A549 (cell line): Measurements from ENCODE around the gene COMMD9. TPM values are rescaled to one million over a fixed set of nuclear protein-coding genes. Genes with fewer than 3 reads are reported as not detected.

Source experiments
- ATAC-seq, 2 experiments: fragments of 200-7000 bp in 1 of 2; fragments of >200 bp in 1 of 2; cut with Nextera tagmentation in 1 of 2; cut with Tn5 transposase in 1 of 2; 3 replicates each; pipeline versions ENCODE4 v1.8.0 to v1.9.1; 2018 to 2020; ENCODE audit warnings: mild to moderate bottlenecking in 1 of 2, moderate library complexity in 1 of 2
- CTCF ChIA-PET: fragments of 300-600 bp; sonication (Branson Sonifier 250); formaldehyde crosslinking; extraction: SDS; loops from one replicate; lab custom pipeline; 2021; ENCODE audit warnings: antibody characterized with exemption, inconsistent platforms; lab: Yijun Ruan, JAX
- POLR2A ChIA-PET: fragments of 350-600 bp; formaldehyde crosslinking; extraction: SDS; loops from one replicate; lab custom pipeline; 2021; ENCODE audit warnings: antibody characterized with exemption, inconsistent platforms; lab: Yijun Ruan, JAX
- DNase-seq, 2 experiments: peaks; one replicate each; pipeline versions ENCODE4 v3.0.0 to v3.0.0-alpha.2; 2011 to 2016; ENCODE audit warnings: low read depth in 1 of 2, low spot score in 1 of 2
- FAIRE-seq: peaks from 2 replicates; lab custom pipeline; 2011; peaks lifted over from hg19 to GRCh38; lab: Jason Lieb, UNC
- H3K27ac ChIP-seq, 2 experiments: fragments of >200 bp; sonication (Bioruptor Twin); formaldehyde crosslinking; 3 replicates each; pipeline ENCODE4 v1.5.1; 2016 to 2017
- H3K4me1 ChIP-seq: fragments of >200 bp; sonication (Bioruptor Twin); formaldehyde crosslinking; 3 replicates; pipeline ENCODE4 v1.6.1; 2016
- H3K4me2 ChIP-seq: fragments of >200 bp; sonication (Bioruptor Twin); formaldehyde crosslinking; 3 replicates; pipeline ENCODE4 v1.6.1; 2016
- H3K4me3 ChIP-seq: fragments of >200 bp; sonication (Bioruptor Twin); formaldehyde crosslinking; 3 replicates; pipeline ENCODE4 v1.5.1; 2016
- H3K9me3 ChIP-seq: fragments of >200 bp; sonication (Bioruptor Twin); formaldehyde crosslinking; 3 replicates; pipeline ENCODE4 v1.6.1; 2016
- CBX2 ChIP-seq: fragments of 200-600 bp; sonication (generic); IDR thresholded peaks from 2 replicates; pipeline ENCODE4 v1.6.1; 2016; ENCODE audit warnings: low read depth, mild to moderate bottlenecking, borderline replicate concordance
- EP300 ChIP-seq, 2 experiments: fragments of >200 bp; sonication (Bioruptor Twin); formaldehyde crosslinking; IDR thresholded peaks; 2 replicates in 1 of 2; 3 replicates in 1 of 2; pipeline ENCODE4 v1.6.1; 2016 to 2017
- FOSB ChIP-seq: fragments of 250-450 bp; sonication (Bioruptor Pico); IDR thresholded peaks from 2 replicates; pipeline ENCODE4 v1.5.0; 2020; ENCODE audit warnings: mild to moderate bottlenecking, moderate library complexity
- GATA3 ChIP-seq: IDR thresholded peaks from 2 replicates; pipeline ENCODE4 v1.6.1; 2012; ENCODE audit warnings: borderline replicate concordance
- HOXA7 ChIP-seq: fragments of 250-450 bp; sonication (Bioruptor Pico); IDR thresholded peaks from 2 replicates; pipeline ENCODE4 v1.5.0; 2020; ENCODE audit warnings: mild to moderate bottlenecking, moderate library complexity
- HOXB13 ChIP-seq: fragments of 250-450 bp; sonication (Bioruptor Pico); IDR thresholded peaks from 2 replicates; pipeline ENCODE4 v1.5.0; 2020; ENCODE audit warnings: low read depth, mild to moderate bottlenecking, moderate library complexity
- KDM1A ChIP-seq: fragments of 200-600 bp; sonication (generic); IDR thresholded peaks from 2 replicates; pipeline ENCODE4 v1.6.1; 2016; ENCODE audit warnings: low read depth, mild to moderate bottlenecking
- NFE2L2 ChIP-seq: fragments of 150-350 bp; conservative IDR thresholded peaks from 2 replicates; pipeline ENCODE4 v1.6.1; 2014; ENCODE audit warnings: low read length
- POLR2A ChIP-seq: IDR thresholded peaks from 2 replicates; pipeline ENCODE4 v1.6.1; 2012; ENCODE audit warnings: mild to moderate bottlenecking, low read length
- RAD21 ChIP-seq, 2 experiments: fragments of >200 bp in 1 of 2; sonication (Bioruptor Twin) in 1 of 2; formaldehyde crosslinking in 1 of 2; IDR thresholded peaks in 1 of 2; conservative IDR thresholded peaks in 1 of 2; 2 replicates in 1 of 2; 3 replicates in 1 of 2; pipeline ENCODE4 v1.6.1; 2012 to 2018; ENCODE audit warnings: inconsistent platforms in 1 of 2
- RARB ChIP-seq: fragments of 250-450 bp; sonication (Bioruptor Pico); IDR thresholded peaks from 2 replicates; pipeline ENCODE4 v1.8.0; 2021; ENCODE audit warnings: mild to moderate bottlenecking, moderate library complexity
- RFX5 ChIP-seq: fragments of 450-650 bp; IDR thresholded peaks from 2 replicates; pipeline ENCODE4 v1.7.1; 2014; ENCODE audit warnings: antibody characterized with exemption, mild to moderate bottlenecking, moderate library complexity
- RNF2 ChIP-seq: fragments of 200-600 bp; sonication (generic); IDR thresholded peaks from 2 replicates; pipeline ENCODE4 v1.6.1; 2016; ENCODE audit warnings: low read depth, mild to moderate bottlenecking, antibody characterized with exemption, moderate library complexity, borderline replicate concordance
- SMC3 ChIP-seq: fragments of >200 bp; sonication (Bioruptor Twin); formaldehyde crosslinking; IDR thresholded peaks from 3 replicates; pipeline ENCODE4 v1.6.1; 2018; ENCODE audit warnings: inconsistent platforms
- SREBF2 ChIP-seq: fragments of 450-650 bp; IDR thresholded peaks from 2 replicates; pipeline ENCODE4 v1.6.1; 2014; ENCODE audit warnings: mild to moderate bottlenecking, moderate library complexity
- ZFP36 ChIP-seq: fragments of 450-650 bp; IDR thresholded peaks from 2 replicates; pipeline ENCODE4 v1.6.1; 2014; ENCODE audit warnings: borderline replicate concordance; ENCODE audit not compliant: partially characterized antibody
- WGBS: methylation state at CpG from one replicate; pipeline ENCODE4 v1.1.6; 2017; ENCODE audit errors: missing lambda C conversion rate; 5-methylcytosine and 5-hydroxymethylcytosine counted together
- polyA plus RNA-seq, 4 experiments: library from polyadenylated mRNA; depleted of rRNA in 3 of 4; stranded (reverse); fragments of >200 nt; fragmentation: RNase III in 1 of 4; extraction: RNeasy Plus Mini Kit Qiagen cat#74134 plus additional on column Dnase treatment in 1 of 4; gene quantifications; 2 replicates in 3 of 4; 3 replicates in 1 of 4; pipeline ENCODE4 v1.2.3, GENCODE V29; 2011 to 2017
- TF ChIP-seq, protein P1 (sequence below): fragments of >200 bp; sonication (Bioruptor Twin); formaldehyde crosslinking; IDR thresholded peaks from 3 replicates; pipeline ENCODE4 v1.5.1; 2016
- TF ChIP-seq, protein P2 (sequence below): fragments of 250-450 bp; sonication (Bioruptor Pico); IDR thresholded peaks from 2 replicates; pipeline ENCODE4 v1.5.0; 2020; ENCODE audit warnings: low read depth, mild to moderate bottlenecking, moderate library complexity
- TF ChIP-seq, protein P3 (sequence below): fragments of 450-650 bp; IDR thresholded peaks from 2 replicates; pipeline ENCODE4 v1.6.1; 2014; ENCODE audit warnings: antibody characterized with exemption
- TF ChIP-seq, protein P4 (sequence below): fragments of 200-600 bp; sonication (generic); IDR thresholded peaks from 2 replicates; pipeline ENCODE4 v1.6.1; 2016; ENCODE audit warnings: antibody characterized with exemption, mild to moderate bottlenecking, moderate library complexity

COMMD9 gene
- polyA plus RNA-seq, 2 of the 4 experiments (the other 2 are of a cell fraction), result 36.3 to 37.3 TPM

DNA sequence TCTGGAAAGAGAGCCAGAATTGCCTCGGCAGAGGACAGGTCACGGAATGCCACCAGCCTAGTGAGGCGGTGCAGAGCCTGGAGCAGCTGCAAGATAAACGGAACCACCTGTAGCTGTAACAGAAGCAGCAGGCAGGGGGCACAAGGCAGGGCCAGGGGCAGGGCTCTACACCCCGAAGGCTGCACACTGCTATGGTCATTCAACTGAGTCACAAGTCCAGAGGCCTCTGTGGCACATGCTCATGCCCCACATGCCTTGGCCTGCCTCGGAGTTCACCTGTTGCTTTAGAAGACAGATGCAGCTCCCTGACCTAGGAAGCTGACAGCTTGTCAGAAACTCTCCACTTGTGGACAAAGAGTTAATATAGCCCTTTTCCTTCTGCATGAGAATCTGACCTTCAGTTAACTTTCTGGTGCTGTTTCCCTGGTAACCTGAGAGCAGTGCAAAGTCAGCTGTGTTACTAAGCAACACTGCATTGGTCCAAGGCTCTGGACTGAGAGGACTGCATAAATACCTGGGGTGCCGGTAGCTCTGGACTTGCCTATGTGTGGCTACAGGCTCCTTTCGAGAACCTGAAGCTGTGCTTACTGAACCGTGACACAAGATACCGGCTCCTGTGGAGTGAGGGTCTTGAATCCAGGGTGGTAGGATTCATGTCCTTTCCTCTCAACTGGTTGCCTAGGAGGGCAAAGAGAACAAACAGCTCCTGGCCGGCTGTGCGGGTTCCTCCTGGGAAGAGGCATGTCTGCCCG lies 10.5 kb downstream of the COMMD9 start:
- POLR2A ChIA-PET, result interaction anchor here (0.6 kb wide), 1 partner anchor 10 kb away, joined by 7 read pairs; no protein-coding TSS in a partner anchor
- WGBS, result 86% methylated on average over 12 of the region's 13 CpGs

DNA sequence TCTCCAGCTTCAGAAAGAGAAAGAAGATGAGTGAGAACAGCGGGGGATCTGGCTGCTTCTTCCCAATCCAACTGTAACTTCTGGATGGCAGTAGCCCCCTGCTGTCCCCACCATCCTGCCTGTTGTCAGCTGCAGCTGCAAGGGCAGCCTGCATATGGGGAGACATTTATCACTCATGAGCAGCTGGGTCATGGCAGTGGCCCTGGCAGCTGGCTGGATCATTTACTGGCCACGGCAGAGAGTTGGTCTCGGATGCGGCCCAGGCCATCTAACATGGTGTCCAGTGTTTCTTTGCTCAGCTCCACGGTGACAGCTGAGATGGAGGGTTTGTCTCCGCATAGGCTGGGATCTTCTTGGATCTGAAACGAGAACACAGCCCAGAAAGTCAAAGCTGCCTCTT lies 14.8 kb downstream of the COMMD9 start:
- H3K4me2 ChIP-seq, result no peak overlapping the region
- WGBS, result 79% methylated on average over 6 of the region's 7 CpGs
- no peaks in the 10 kb centered on the region for H3K4me1 ChIP-seq
- no peaks in the 10 kb centered on the region for H3K9me3 ChIP-seq
- no peak for TF ChIP-seq FOSB (CRISPR knock-in tag)
- ChIA-PET CTCF (interaction anchor here (0.8 to 4.3 kb wide), 7 partner anchors 9 to 659 kb away, joined by 3 to 34 read pairs (median 4); no protein-coding TSS in a partner anchor), POLR2A (no interaction called here)
- no peak overlapping the region for H3K27ac ChIP-seq
- DNase-seq (no peak), ATAC-seq (no peak), FAIRE-seq (no peak)
- H3K4me3 ChIP-seq, result no peak overlapping the region

More for the DNA sequence above, 10.5 kb downstream of the COMMD9 start:
- no peak overlapping the region for H3K4me3 ChIP-seq
- ATAC-seq (peak in 1 of 2 experiments; percentile 55; a peak in 3 of 6 replicates), DNase-seq (no peak), FAIRE-seq (no peak)
- no peaks in the 10 kb centered on the region for H3K9me3 ChIP-seq
- no peaks in the 10 kb centered on the region for H3K4me1 ChIP-seq
- TF ChIP-seq RNF2, result no peak
- TF ChIP-seq, protein P1, sequence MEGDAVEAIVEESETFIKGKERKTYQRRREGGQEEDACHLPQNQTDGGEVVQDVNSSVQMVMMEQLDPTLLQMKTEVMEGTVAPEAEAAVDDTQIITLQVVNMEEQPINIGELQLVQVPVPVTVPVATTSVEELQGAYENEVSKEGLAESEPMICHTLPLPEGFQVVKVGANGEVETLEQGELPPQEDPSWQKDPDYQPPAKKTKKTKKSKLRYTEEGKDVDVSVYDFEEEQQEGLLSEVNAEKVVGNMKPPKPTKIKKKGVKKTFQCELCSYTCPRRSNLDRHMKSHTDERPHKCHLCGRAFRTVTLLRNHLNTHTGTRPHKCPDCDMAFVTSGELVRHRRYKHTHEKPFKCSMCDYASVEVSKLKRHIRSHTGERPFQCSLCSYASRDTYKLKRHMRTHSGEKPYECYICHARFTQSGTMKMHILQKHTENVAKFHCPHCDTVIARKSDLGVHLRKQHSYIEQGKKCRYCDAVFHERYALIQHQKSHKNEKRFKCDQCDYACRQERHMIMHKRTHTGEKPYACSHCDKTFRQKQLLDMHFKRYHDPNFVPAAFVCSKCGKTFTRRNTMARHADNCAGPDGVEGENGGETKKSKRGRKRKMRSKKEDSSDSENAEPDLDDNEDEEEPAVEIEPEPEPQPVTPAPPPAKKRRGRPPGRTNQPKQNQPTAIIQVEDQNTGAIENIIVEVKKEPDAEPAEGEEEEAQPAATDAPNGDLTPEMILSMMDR, result no peak
- no peak for TF ChIP-seq RARB (CRISPR knock-in tag)
- no peak for TF ChIP-seq SREBF2
- TF ChIP-seq HOXA7 (CRISPR knock-in tag), result no peak
- no peak for TF ChIP-seq SMC3
- TF ChIP-seq GATA3, result no peak
- TF ChIP-seq CBX2, result no peak
- TF ChIP-seq RFX5, result no peak
- TF ChIP-seq ZFP36, result no peak
- TF ChIP-seq, protein P2, sequence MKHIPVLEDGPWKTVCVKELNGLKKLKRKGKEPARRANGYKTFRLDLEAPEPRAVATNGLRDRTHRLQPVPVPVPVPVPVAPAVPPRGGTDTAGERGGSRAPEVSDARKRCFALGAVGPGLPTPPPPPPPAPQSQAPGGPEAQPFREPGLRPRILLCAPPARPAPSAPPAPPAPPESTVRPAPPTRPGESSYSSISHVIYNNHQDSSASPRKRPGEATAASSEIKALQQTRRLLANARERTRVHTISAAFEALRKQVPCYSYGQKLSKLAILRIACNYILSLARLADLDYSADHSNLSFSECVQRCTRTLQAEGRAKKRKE (CRISPR knock-in tag), result no peak
- TF ChIP-seq EP300 (IDR thresholded peaks at IDR 0.05), result no peak
- TF ChIP-seq NFE2L2, result no peak
- TF ChIP-seq POLR2A, result no peak
- no peak for TF ChIP-seq KDM1A
- TF ChIP-seq, protein P3, sequence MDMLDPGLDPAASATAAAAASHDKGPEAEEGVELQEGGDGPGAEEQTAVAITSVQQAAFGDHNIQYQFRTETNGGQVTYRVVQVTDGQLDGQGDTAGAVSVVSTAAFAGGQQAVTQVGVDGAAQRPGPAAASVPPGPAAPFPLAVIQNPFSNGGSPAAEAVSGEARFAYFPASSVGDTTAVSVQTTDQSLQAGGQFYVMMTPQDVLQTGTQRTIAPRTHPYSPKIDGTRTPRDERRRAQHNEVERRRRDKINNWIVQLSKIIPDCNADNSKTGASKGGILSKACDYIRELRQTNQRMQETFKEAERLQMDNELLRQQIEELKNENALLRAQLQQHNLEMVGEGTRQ, result no peak
- TF ChIP-seq FOSB (CRISPR knock-in tag), result no peak
- TF ChIP-seq HOXB13, result no peak
- TF ChIP-seq, protein P4, sequence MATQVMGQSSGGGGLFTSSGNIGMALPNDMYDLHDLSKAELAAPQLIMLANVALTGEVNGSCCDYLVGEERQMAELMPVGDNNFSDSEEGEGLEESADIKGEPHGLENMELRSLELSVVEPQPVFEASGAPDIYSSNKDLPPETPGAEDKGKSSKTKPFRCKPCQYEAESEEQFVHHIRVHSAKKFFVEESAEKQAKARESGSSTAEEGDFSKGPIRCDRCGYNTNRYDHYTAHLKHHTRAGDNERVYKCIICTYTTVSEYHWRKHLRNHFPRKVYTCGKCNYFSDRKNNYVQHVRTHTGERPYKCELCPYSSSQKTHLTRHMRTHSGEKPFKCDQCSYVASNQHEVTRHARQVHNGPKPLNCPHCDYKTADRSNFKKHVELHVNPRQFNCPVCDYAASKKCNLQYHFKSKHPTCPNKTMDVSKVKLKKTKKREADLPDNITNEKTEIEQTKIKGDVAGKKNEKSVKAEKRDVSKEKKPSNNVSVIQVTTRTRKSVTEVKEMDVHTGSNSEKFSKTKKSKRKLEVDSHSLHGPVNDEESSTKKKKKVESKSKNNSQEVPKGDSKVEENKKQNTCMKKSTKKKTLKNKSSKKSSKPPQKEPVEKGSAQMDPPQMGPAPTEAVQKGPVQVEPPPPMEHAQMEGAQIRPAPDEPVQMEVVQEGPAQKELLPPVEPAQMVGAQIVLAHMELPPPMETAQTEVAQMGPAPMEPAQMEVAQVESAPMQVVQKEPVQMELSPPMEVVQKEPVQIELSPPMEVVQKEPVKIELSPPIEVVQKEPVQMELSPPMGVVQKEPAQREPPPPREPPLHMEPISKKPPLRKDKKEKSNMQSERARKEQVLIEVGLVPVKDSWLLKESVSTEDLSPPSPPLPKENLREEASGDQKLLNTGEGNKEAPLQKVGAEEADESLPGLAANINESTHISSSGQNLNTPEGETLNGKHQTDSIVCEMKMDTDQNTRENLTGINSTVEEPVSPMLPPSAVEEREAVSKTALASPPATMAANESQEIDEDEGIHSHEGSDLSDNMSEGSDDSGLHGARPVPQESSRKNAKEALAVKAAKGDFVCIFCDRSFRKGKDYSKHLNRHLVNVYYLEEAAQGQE, result no peak
- no peak for TF ChIP-seq RAD21 (conservative IDR thresholded peaks at IDR 0.05 in 1 of 2, IDR thresholded peaks at IDR 0.05 in 1 of 2)
- H3K4me2 ChIP-seq, result no peak overlapping the region
- H3K27ac ChIP-seq, result no peak overlapping the region
- CTCF ChIA-PET, result interaction anchor here (0.8 to 2.8 kb wide), 6 partner anchors 9 to 214 kb away, joined by 3 to 21 read pairs (median 4); partner anchors contain the start of gene COMMD9
